Loucy (cell line): ENCODE results near the gene BTBD9.

Experiments used
- EZH2phosphoT487 ChIP-seq: fragments of 200-600 bp; IDR thresholded peaks from 2 replicates; pipeline ENCODE4 v1.6.1; 2018; ENCODE audit warnings: antibody characterized with exemption, mild to moderate bottlenecking, moderate library complexity, borderline replicate concordance
- TF ChIP-seq, protein P1 (sequence below): fragments of 200-600 bp; sonication (generic); conservative IDR thresholded peaks from 2 replicates; pipeline ENCODE4 v1.5.1; 2014; ENCODE audit warnings: mild to moderate bottlenecking, antibody characterized with exemption, low read length

DNA sequence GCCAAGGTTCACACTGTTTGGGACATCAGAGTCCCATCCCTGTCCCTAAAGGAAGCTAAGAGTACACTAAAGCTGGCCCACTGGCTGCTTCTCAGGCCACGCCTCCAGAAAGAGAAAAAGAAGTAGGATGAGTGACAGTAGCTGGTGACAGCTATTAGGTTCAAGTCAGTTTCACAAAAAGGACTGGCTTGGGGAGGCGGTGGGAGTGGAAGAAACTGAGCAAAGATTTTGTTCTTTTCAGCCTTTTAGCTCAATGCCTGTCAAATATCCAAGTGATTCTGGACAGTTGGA is 445.5 kb downstream of the BTBD9 start:
- TF ChIP-seq, protein P1, sequence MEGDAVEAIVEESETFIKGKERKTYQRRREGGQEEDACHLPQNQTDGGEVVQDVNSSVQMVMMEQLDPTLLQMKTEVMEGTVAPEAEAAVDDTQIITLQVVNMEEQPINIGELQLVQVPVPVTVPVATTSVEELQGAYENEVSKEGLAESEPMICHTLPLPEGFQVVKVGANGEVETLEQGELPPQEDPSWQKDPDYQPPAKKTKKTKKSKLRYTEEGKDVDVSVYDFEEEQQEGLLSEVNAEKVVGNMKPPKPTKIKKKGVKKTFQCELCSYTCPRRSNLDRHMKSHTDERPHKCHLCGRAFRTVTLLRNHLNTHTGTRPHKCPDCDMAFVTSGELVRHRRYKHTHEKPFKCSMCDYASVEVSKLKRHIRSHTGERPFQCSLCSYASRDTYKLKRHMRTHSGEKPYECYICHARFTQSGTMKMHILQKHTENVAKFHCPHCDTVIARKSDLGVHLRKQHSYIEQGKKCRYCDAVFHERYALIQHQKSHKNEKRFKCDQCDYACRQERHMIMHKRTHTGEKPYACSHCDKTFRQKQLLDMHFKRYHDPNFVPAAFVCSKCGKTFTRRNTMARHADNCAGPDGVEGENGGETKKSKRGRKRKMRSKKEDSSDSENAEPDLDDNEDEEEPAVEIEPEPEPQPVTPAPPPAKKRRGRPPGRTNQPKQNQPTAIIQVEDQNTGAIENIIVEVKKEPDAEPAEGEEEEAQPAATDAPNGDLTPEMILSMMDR = no peak
- no peak for TF ChIP-seq EZH2phosphoT487
